H9 (cell line): Measurements from ENCODE around the gene IFT80. TPM values are rescaled to one million over a fixed set of nuclear protein-coding genes. Genes with fewer than 3 reads are reported as not detected.

Experiments
- DNase-seq: peaks from one replicate; pipeline ENCODE4 v3.0.0-alpha.2; 2017
- H2AFZ ChIP-seq: one replicate; pipeline ENCODE4 v1.6.1; 2013; ENCODE audit warnings: mild to moderate bottlenecking, low read length, control low read depth, moderate library complexity
- H2AK5ac ChIP-seq: 2 replicates; pipeline ENCODE4 v1.6.1; 2013; ENCODE audit warnings: low read length, control low read depth, mixed read lengths; ENCODE audit not compliant: insufficient read length
- H2BK120ac ChIP-seq: one replicate; pipeline ENCODE4 v1.6.1; 2013; ENCODE audit warnings: low read depth, mild to moderate bottlenecking, low read length, control low read depth, inconsistent platforms; ENCODE audit not compliant: poor library complexity, severe bottlenecking
- H2BK12ac ChIP-seq: 2 replicates; pipeline ENCODE4 v1.6.1; 2013; ENCODE audit warnings: low read length, control low read depth, mixed read lengths, low read depth; ENCODE audit not compliant: insufficient read length
- H2BK15ac ChIP-seq: 2 replicates; pipeline ENCODE4 v1.6.1; 2013; ENCODE audit warnings: low read depth, low read length, control low read depth
- H2BK20ac ChIP-seq: one replicate; pipeline ENCODE4 v1.6.1; 2013; ENCODE audit warnings: low read depth, mild to moderate bottlenecking, low read length, control low read depth, inconsistent platforms; ENCODE audit not compliant: poor library complexity, severe bottlenecking
- H2BK5ac ChIP-seq: 2 replicates; pipeline ENCODE4 v1.6.1; 2013; ENCODE audit warnings: low read length, control low read depth, mixed read lengths; ENCODE audit not compliant: insufficient read length
- H3K14ac ChIP-seq: 2 replicates; pipeline ENCODE4 v1.6.1; 2013; ENCODE audit warnings: low read length, control low read depth; ENCODE audit not compliant: insufficient read depth
- H3K18ac ChIP-seq: 2 replicates; pipeline ENCODE4 v1.6.1; 2013; ENCODE audit warnings: low read depth, mild to moderate bottlenecking, mixed read lengths, low read length, control low read depth; ENCODE audit not compliant: insufficient read length
- H3K23ac ChIP-seq: 2 replicates; pipeline ENCODE4 v1.6.1; 2013; ENCODE audit warnings: low read length, control low read depth, mixed read lengths, low read depth; ENCODE audit not compliant: insufficient read length
- H3K23me2 ChIP-seq: 2 replicates; pipeline ENCODE4 v1.6.1; 2013; ENCODE audit warnings: low read depth, mild to moderate bottlenecking, mixed read lengths, low read length, control low read depth; ENCODE audit not compliant: insufficient read length, poor library complexity, severe bottlenecking
- H3K27ac ChIP-seq: 2 replicates; pipeline ENCODE4 v1.5.1; 2013; ENCODE audit warnings: low read length, control low read depth, mixed read lengths, low read depth; ENCODE audit not compliant: insufficient read length
- H3K27me3 ChIP-seq: 2 replicates; pipeline ENCODE4 v1.6.1; 2013; ENCODE audit warnings: low read length, control low read depth, inconsistent platforms; ENCODE audit not compliant: insufficient read depth
- H3K4ac ChIP-seq: 2 replicates; pipeline ENCODE4 v1.6.1; 2013; ENCODE audit warnings: low read depth, mild to moderate bottlenecking, control low read depth, inconsistent platforms, low read length, moderate library complexity
- H3K4me1 ChIP-seq: 2 replicates; pipeline ENCODE4 v1.6.1; 2013; ENCODE audit warnings: low read length, control low read depth, inconsistent platforms; ENCODE audit not compliant: insufficient read depth
- H3K4me2 ChIP-seq: 2 replicates; pipeline ENCODE4 v1.6.1; 2013; ENCODE audit warnings: low read length, control low read depth, mixed read lengths; ENCODE audit not compliant: insufficient read length, insufficient read depth
- H3K56ac ChIP-seq: 2 replicates; pipeline ENCODE4 v1.6.1; 2013; ENCODE audit warnings: low read depth, mild to moderate bottlenecking, mixed read lengths, low read length, control low read depth; ENCODE audit not compliant: insufficient read length
- H3K79me1 ChIP-seq: 2 replicates; pipeline ENCODE4 v1.6.1; 2013; ENCODE audit warnings: low read depth, mild to moderate bottlenecking, moderate library complexity, low read length, control low read depth, inconsistent platforms; ENCODE audit not compliant: insufficient read depth, poor library complexity, severe bottlenecking
- H3K79me2 ChIP-seq: 2 replicates; pipeline ENCODE4 v1.6.1; 2013; ENCODE audit warnings: low read length, control low read depth, inconsistent platforms; ENCODE audit not compliant: insufficient read depth
- H3K9ac ChIP-seq: 2 replicates; pipeline ENCODE4 v1.6.1; 2013; ENCODE audit warnings: low read length, control low read depth, mixed read lengths; ENCODE audit not compliant: insufficient read length; ENCODE audit errors: extremely low read depth
- H3K9me3 ChIP-seq: one replicate; pipeline ENCODE4 v1.6.1; 2013; ENCODE audit warnings: low read depth, low read length, inconsistent platforms; ENCODE audit not compliant: control insufficient read depth
- H3T11ph ChIP-seq: one replicate; pipeline ENCODE4 v1.6.1; 2013; ENCODE audit warnings: mild to moderate bottlenecking, low read length, control low read depth, inconsistent platforms
- H4K20me1 ChIP-seq: one replicate; pipeline ENCODE4 v1.6.1; 2013; ENCODE audit not compliant: control insufficient read depth, insufficient read length, insufficient read depth
- H4K5ac ChIP-seq: 2 replicates; pipeline ENCODE4 v1.6.1; 2013; ENCODE audit warnings: low read depth, mild to moderate bottlenecking, mixed read lengths, low read length, control low read depth; ENCODE audit not compliant: insufficient read length
- H4K8ac ChIP-seq: replicated peaks from 2 replicates; pipeline ENCODE4 v1.6.1; 2013; ENCODE audit warnings: low read length, control low read depth, mixed read lengths, low read depth; ENCODE audit not compliant: insufficient read length
- H4K91ac ChIP-seq: 2 replicates; pipeline ENCODE4 v1.6.1; 2013; ENCODE audit warnings: low read depth, mild to moderate bottlenecking, moderate library complexity, mixed read lengths, low read length, control low read depth; ENCODE audit not compliant: insufficient read length
- H3K27ac Mint-ChIP-seq, 3 experiments: 2 replicates in 2 of 3; 3 replicates in 1 of 3; pipeline ENCODE4 v1.8.0; 2020 to 2021; ENCODE audit warnings: mixed read lengths in 3 of 3, mild to moderate bottlenecking in 1 of 3, moderate library complexity in 1 of 3
- H3K27me3 Mint-ChIP-seq: 2 replicates; pipeline ENCODE4 v1.8.0; 2021; ENCODE audit warnings: low read depth, mild to moderate bottlenecking, moderate library complexity, mixed read lengths
- H3K36me3 Mint-ChIP-seq, 3 experiments: 2 replicates in 2 of 3; 3 replicates in 1 of 3; pipeline ENCODE4 v1.8.0; 2020 to 2021; ENCODE audit warnings: low read depth in 3 of 3, mixed read lengths in 3 of 3; ENCODE audit not compliant: insufficient read depth in 1 of 3
- H3K4me1 Mint-ChIP-seq, 2 experiments: 2 replicates each; pipeline ENCODE4 v1.8.0; 2020; ENCODE audit warnings: mixed read lengths in 2 of 2
- H3K4me3 Mint-ChIP-seq, 2 experiments: 2 replicates in 1 of 2; 3 replicates in 1 of 2; pipeline ENCODE4 v1.8.0; 2020 to 2021; ENCODE audit warnings: mild to moderate bottlenecking in 2 of 2, mixed read lengths in 2 of 2, moderate library complexity in 1 of 2
- H3K9me3 Mint-ChIP-seq, 2 experiments: 2 replicates in 1 of 2; 3 replicates in 1 of 2; pipeline ENCODE4 v1.8.0; 2020; ENCODE audit warnings: mild to moderate bottlenecking in 2 of 2, mixed read lengths in 2 of 2, moderate library complexity in 1 of 2
- WGBS: extraction: QIAGEN DNeasy Blood & Tissue Kit; methylation state at CpG from one replicate; pipeline ENCODE4 v1.1.7; 2013; ENCODE audit warnings: missing lambda C conversion rate, low lambda C conversion rate, mixed read lengths; ENCODE audit not compliant: insufficient read length; ENCODE audit errors: extremely low coverage; 5-methylcytosine and 5-hydroxymethylcytosine counted together
- total RNA-seq: library from RNA; stranded (reverse); gene quantifications from 2 replicates; pipeline ENCODE4 v1.2.1, GENCODE V29; 2021
- TF ChIP-seq, protein P1 (sequence below): fragments of 200-600 bp; sonication (generic); conservative IDR thresholded peaks from 3 replicates; pipeline ENCODE4 v1.8.0; 2021; ENCODE audit warnings: antibody characterized with exemption, mild to moderate bottlenecking

Gene IFT80
- total RNA-seq, 1 experiment from 2014 or later, result 29.0 TPM

DNA sequence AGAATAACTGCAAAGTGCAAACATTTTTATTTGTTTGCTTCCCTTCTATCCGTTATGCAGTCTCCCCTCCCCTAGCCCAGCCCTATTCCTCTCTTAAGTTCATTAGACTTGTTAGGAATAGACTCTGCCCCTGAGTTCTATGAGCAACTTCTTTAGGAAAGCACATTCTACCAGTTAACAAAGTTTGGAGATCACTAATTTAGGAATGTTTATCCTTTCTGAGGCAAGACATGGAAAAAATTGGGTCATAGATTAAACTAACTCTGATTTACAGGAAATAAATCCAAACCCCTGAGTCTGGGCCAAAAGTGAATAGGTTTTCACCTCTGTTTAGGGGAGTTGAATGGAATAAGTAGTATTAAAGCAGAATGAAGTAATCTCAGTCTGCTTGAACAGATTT, 139.4 kb downstream of the IFT80 start:
- Histone ChIP-seq H2BK12ac (no peak overlapping the region), H3K56ac (no peak overlapping the region), H2BK15ac (no peak overlapping the region), H2BK120ac (no peak overlapping the region), H3T11ph (no peak overlapping the region), H3K4ac (no peak overlapping the region), H2BK5ac (no peak overlapping the region), H2AFZ (no peak overlapping the region), H2BK20ac (no peak overlapping the region), H4K91ac (no peak overlapping the region), H3K18ac (no peak overlapping the region), H3K79me2 (no peaks in the 10 kb centered on the region), H3K27ac (no peak overlapping the region), H3K23me2 (no peaks in the 10 kb centered on the region), H3K27me3 (no peaks in the 10 kb centered on the region), H4K20me1 (no peaks in the 10 kb centered on the region), H3K4me1 (no peaks in the 10 kb centered on the region), H3K9me3 (no peaks in the 10 kb centered on the region), H3K4me2 (no peak overlapping the region), H4K5ac (no peak overlapping the region), H4K8ac (no peak overlapping the region), H3K23ac (no peak overlapping the region), H3K9ac (no peak overlapping the region), H3K14ac (no peak overlapping the region), H2AK5ac (no peak overlapping the region), H3K79me1 (no peaks in the 10 kb centered on the region)
- no peak for DNase-seq
- H3K27ac Mint-ChIP-seq, result no peak overlapping the region
- TF ChIP-seq, protein P1, sequence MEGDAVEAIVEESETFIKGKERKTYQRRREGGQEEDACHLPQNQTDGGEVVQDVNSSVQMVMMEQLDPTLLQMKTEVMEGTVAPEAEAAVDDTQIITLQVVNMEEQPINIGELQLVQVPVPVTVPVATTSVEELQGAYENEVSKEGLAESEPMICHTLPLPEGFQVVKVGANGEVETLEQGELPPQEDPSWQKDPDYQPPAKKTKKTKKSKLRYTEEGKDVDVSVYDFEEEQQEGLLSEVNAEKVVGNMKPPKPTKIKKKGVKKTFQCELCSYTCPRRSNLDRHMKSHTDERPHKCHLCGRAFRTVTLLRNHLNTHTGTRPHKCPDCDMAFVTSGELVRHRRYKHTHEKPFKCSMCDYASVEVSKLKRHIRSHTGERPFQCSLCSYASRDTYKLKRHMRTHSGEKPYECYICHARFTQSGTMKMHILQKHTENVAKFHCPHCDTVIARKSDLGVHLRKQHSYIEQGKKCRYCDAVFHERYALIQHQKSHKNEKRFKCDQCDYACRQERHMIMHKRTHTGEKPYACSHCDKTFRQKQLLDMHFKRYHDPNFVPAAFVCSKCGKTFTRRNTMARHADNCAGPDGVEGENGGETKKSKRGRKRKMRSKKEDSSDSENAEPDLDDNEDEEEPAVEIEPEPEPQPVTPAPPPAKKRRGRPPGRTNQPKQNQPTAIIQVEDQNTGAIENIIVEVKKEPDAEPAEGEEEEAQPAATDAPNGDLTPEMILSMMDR, result no peak
- no peaks in the 10 kb centered on the region for H3K36me3 Mint-ChIP-seq
- H3K4me3 Mint-ChIP-seq, result no peak overlapping the region
- WGBS, result no CpG with 5 or more reads among the region's 1 CpG
- no peaks in the 10 kb centered on the region for H3K9me3 Mint-ChIP-seq
- no peaks in the 10 kb centered on the region for H3K27me3 Mint-ChIP-seq
- H3K4me1 Mint-ChIP-seq, result no peaks in the 10 kb centered on the region
